HepG2 (cell line): ENCODE data around the gene CEP19. TPM values are rescaled to one million over a fixed set of nuclear protein-coding genes. Genes with fewer than 3 reads are reported as not detected.
A peak's percentile ranks its signal among the peaks of the same experiment; 100 is the strongest.

Experiments
- GABPB1 ChIP-seq: IDR thresholded peaks from 2 replicates; pipeline ENCODE4 v1.6.1; 2016; ENCODE audit warnings: mild to moderate bottlenecking, missing genetic modification reagents, moderate library complexity, missing compliant biosample characterization
- MAF1 ChIP-seq: sonication (generic); formaldehyde crosslinking; IDR thresholded peaks from 2 replicates; pipeline ENCODE4 v1.5.0; 2020; ENCODE audit warnings: missing genetic modification reagents, borderline replicate concordance
- SRY ChIP-seq: sonication (generic); formaldehyde crosslinking; IDR thresholded peaks from 2 replicates; pipeline ENCODE4 v1.8.0; 2022; ENCODE audit warnings: mild to moderate bottlenecking, missing genetic modification reagents
- ZSCAN20 ChIP-seq: sonication (generic); formaldehyde crosslinking; IDR thresholded peaks from 2 replicates; pipeline ENCODE4 v1.4.0; 2020; ENCODE audit warnings: missing genetic modification reagents, mild to moderate bottlenecking, borderline replicate concordance
- polyA plus RNA-seq, 8 experiments: library from polyadenylated mRNA; depleted of rRNA in 3 of 8; stranded (reverse) in 7 of 8; unstranded in 1 of 8; fragments of >200 nt; fragmentation: Illumina TruSeq in 4 of 8; extraction: Trizol in 4 of 8; gene quantifications; 2 replicates each; pipeline versions ENCODE4 v1.2.1 to v1.2.3, GENCODE V29; 2011 to 2016; ENCODE audit warnings: low read depth in 4 of 8, missing spikeins in 1 of 8, mixed read lengths in 1 of 8; ENCODE audit not compliant: insufficient read depth in 1 of 8
- total RNA-seq, 5 experiments: library from RNA; depleted of rRNA; stranded (reverse); fragments of >200 nt; fragmentation: Illumina TruSeq; extraction: Trizol; gene quantifications; 2 replicates each; pipeline ENCODE4 v1.2.3, GENCODE V29; 2016; ENCODE audit warnings: low read depth in 1 of 5
- TF ChIP-seq, protein P1 (sequence below): sonication (generic); formaldehyde crosslinking; IDR thresholded peaks from one replicate; pipeline ENCODE4 v1.5.1; 2020; ENCODE audit warnings: mild to moderate bottlenecking, missing genetic modification reagents; ENCODE audit errors: not compliant biosample characterization
- TF ChIP-seq, protein P2 (sequence below): sonication (generic); formaldehyde crosslinking; IDR thresholded peaks from 2 replicates; pipeline ENCODE4 v1.5.0; 2020; ENCODE audit warnings: mild to moderate bottlenecking, low read depth, missing genetic modification reagents, borderline replicate concordance

Gene CEP19
- total and polyA plus RNA-seq, 2 of the 13 experiments (the other 11 are each of a cell fraction or from before 2014, with no cell fraction given) = 0.48 to 1.2 TPM

DNA sequence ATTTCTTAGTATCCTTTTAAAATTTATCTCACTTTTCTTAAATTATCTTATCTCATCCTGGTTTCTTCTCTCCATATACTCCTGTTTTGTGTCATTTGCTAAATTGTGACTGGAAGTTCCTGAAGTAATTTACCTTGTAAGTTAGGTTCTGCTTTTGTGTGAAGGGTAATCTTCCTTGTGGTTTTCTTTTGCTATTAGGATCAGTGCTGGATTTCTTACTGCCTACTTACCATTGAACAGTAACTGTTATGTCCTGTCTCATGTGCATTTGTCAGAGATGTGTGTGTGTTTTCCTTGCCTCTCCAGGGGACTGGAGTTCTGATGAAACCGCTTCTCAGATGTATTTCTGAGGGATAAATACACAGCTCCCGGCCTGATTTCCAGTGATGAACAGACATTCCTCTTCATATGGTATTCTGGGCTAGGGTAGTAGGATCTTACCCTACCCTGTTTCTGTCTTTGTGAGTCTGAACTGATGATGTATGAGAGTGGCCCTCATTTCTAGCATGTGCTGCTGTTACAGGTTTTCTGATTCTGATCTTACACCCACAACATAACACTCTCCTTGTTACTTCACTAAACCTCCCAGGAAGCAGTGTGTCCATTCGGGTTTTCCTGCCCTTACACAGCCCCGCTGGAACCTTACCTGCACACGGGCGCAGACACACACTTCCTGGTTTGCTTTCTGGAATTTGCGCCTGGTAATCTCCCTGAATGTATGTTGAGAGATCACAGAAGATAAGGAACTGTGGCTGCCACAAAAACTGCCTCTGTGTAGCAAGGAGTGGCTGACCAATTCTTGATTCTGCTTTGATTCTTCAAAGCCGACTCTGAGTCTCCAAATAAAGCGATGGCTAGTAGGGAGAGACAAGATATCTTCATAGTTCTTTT is 42.3 kb upstream of the CEP19 start (continued):
- TF ChIP-seq, protein P1, sequence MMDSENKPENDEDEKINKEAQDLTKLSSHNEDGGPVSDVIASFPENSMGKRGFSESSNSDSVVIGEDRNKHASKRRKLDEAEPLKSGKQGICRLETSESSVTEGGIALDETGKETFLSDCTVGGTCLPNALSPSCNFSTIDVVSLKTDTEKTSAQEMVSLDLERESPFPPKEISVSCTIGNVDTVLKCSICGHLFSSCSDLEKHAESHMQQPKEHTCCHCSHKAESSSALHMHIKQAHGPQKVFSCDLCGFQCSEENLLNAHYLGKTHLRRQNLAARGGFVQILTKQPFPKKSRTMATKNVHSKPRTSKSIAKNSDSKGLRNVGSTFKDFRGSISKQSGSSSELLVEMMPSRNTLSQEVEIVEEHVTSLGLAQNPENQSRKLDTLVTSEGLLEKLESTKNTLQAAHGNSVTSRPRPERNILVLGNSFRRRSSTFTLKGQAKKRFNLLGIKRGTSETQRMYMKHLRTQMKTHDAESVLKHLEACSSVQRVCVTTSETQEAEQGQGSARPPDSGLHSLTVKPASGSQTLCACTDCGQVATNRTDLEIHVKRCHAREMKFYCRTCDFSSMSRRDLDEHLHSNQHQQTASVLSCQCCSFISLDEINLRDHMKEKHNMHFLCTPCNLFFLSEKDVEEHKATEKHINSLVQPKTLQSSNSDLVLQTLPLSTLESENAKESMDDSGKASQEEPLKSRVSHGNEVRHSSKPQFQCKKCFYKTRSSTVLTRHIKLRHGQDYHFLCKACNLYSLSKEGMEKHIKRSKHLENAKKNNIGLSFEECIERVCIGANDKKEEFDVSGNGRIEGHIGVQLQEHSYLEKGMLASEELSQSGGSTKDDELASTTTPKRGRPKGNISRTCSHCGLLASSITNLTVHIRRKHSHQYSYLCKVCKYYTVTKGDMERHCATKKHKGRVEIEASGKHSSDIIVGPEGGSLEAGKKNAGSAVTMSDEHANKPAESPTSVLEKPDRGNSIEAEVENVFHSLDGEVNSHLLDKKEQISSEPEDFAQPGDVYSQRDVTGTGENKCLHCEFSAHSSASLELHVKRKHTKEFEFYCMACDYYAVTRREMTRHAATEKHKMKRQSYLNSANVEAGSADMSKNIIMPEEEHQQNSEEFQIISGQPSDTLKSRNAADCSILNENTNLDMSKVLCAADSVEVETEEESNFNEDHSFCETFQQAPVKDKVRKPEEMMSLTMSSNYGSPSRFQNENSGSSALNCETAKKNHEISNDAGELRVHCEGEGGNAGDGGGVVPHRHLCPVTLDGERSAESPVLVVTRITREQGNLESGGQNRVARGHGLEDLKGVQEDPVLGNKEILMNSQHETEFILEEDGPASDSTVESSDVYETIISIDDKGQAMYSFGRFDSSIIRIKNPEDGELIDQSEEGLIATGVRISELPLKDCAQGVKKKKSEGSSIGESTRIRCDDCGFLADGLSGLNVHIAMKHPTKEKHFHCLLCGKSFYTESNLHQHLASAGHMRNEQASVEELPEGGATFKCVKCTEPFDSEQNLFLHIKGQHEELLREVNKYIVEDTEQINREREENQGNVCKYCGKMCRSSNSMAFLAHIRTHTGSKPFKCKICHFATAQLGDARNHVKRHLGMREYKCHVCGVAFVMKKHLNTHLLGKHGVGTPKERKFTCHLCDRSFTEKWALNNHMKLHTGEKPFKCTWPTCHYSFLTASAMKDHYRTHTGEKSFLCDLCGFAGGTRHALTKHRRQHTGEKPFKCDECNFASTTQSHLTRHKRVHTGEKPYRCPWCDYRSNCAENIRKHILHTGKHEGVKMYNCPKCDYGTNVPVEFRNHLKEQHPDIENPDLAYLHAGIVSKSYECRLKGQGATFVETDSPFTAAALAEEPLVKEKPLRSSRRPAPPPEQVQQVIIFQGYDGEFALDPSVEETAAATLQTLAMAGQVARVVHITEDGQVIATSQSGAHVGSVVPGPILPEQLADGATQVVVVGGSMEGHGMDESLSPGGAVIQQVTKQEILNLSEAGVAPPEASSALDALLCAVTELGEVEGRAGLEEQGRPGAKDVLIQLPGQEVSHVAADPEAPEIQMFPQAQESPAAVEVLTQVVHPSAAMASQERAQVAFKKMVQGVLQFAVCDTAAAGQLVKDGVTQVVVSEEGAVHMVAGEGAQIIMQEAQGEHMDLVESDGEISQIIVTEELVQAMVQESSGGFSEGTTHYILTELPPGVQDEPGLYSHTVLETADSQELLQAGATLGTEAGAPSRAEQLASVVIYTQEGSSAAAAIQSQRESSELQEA (CRISPR knock-in tag) = no peak
- TF ChIP-seq GABPB1 (CRISPR knock-in tag) (0 out of 2 replicates have a peak, but pooled peaks have one; percentile 31), MAF1 (CRISPR knock-in tag) (no peak), SRY (CRISPR knock-in tag) (no peak), ZSCAN20 (no peak)
- TF ChIP-seq, protein P2, sequence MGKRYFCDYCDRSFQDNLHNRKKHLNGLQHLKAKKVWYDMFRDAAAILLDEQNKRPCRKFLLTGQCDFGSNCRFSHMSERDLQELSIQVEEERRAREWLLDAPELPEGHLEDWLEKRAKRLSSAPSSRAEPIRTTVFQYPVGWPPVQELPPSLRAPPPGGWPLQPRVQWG (CRISPR knock-in tag) = no peak
- TF ChIP-seq, all 625 proteins: peak for 78
